HEK293 (cell line): Measurements from ENCODE around the gene ADK.

Source experiments
- EGR2 ChIP-seq: fragments of 450-650 bp; formaldehyde crosslinking; IDR thresholded peaks from 2 replicates; pipeline ENCODE4 v1.5.1; 2016; ENCODE audit warnings: low read depth, missing biosample characterization, missing genetic modification characterization
- FEZF1 ChIP-seq: fragments of 450-650 bp; formaldehyde crosslinking; IDR thresholded peaks from 2 replicates; pipeline ENCODE4 v1.5.1; 2016; ENCODE audit warnings: missing biosample characterization, missing genetic modification characterization
- IKZF3 ChIP-seq: fragments of 450-650 bp; IDR thresholded peaks from 2 replicates; pipeline ENCODE4 v1.5.0; 2018; ENCODE audit warnings: missing biosample characterization, mild to moderate bottlenecking, missing genetic modification characterization, moderate library complexity
- OVOL3 ChIP-seq: fragments of 450-650 bp; formaldehyde crosslinking; IDR thresholded peaks from 2 replicates; pipeline ENCODE4 v1.5.1; 2016; ENCODE audit warnings: missing biosample characterization, missing genetic modification characterization
- PRDM4 ChIP-seq: fragments of 450-650 bp; formaldehyde crosslinking; IDR thresholded peaks from 2 replicates; pipeline ENCODE4 v1.5.1; 2017; ENCODE audit warnings: missing biosample characterization, missing genetic modification characterization
- SALL2 ChIP-seq: fragments of 450-650 bp; formaldehyde crosslinking; IDR thresholded peaks from 2 replicates; pipeline ENCODE4 v1.5.0; 2017; ENCODE audit warnings: missing biosample characterization, mild to moderate bottlenecking, missing genetic modification characterization, borderline replicate concordance
- TSHZ1 ChIP-seq: fragments of 450-650 bp; formaldehyde crosslinking; IDR thresholded peaks from 2 replicates; pipeline ENCODE4 v1.5.1; 2016; ENCODE audit warnings: missing biosample characterization, missing genetic modification characterization, borderline replicate concordance
- ZBTB10 ChIP-seq: fragments of 450-650 bp; formaldehyde crosslinking; IDR thresholded peaks from 2 replicates; pipeline ENCODE4 v1.5.1; 2016; ENCODE audit warnings: missing biosample characterization, missing genetic modification characterization
- ZBTB11 ChIP-seq: fragments of 450-650 bp; formaldehyde crosslinking; conservative IDR thresholded peaks from 2 replicates; pipeline ENCODE4 v1.5.1; 2016; ENCODE audit warnings: low read depth, missing biosample characterization, missing genetic modification characterization
- ZBTB26 ChIP-seq: fragments of 450-650 bp; formaldehyde crosslinking; optimal IDR thresholded peaks from 2 replicates; pipeline ENCODE3; 2016; ENCODE audit warnings: missing biosample characterization, mild to moderate bottlenecking, missing genetic modification characterization
- ZEB2 ChIP-seq: fragments of 450-650 bp; formaldehyde crosslinking; IDR thresholded peaks from 2 replicates; pipeline ENCODE4 v1.5.1; 2016; ENCODE audit warnings: missing biosample characterization, missing genetic modification characterization
- ZIC2 ChIP-seq: fragments of 450-650 bp; formaldehyde crosslinking; IDR thresholded peaks from 2 replicates; pipeline ENCODE4 v1.5.1; 2016; ENCODE audit warnings: missing biosample characterization, missing genetic modification characterization
- ZNF18 ChIP-seq: fragments of 450-650 bp; formaldehyde crosslinking; IDR thresholded peaks from 2 replicates; pipeline ENCODE4 v1.5.1; 2016; ENCODE audit warnings: missing biosample characterization, missing genetic modification characterization
- ZNF221 ChIP-seq: fragments of 450-650 bp; formaldehyde crosslinking; IDR thresholded peaks from 2 replicates; pipeline ENCODE4 v1.5.1; 2017; ENCODE audit warnings: missing biosample characterization, missing genetic modification characterization, borderline replicate concordance
- ZNF223 ChIP-seq: fragments of 450-650 bp; formaldehyde crosslinking; IDR thresholded peaks from 2 replicates; pipeline ENCODE4 v1.5.1; 2016; ENCODE audit warnings: missing biosample characterization, missing genetic modification characterization
- ZNF394 ChIP-seq: fragments of 450-650 bp; formaldehyde crosslinking; IDR thresholded peaks from 2 replicates; pipeline ENCODE4 v1.5.1; 2016; ENCODE audit warnings: missing biosample characterization, missing genetic modification characterization, mild to moderate bottlenecking, moderate library complexity, borderline replicate concordance
- ZNF398 ChIP-seq: fragments of 450-650 bp; formaldehyde crosslinking; IDR thresholded peaks from 2 replicates; pipeline ENCODE4 v1.5.1; 2017; ENCODE audit warnings: missing biosample characterization, missing genetic modification characterization
- ZNF561 ChIP-seq: fragments of 450-650 bp; IDR thresholded peaks from 2 replicates; pipeline ENCODE4 v1.5.1; 2018; ENCODE audit warnings: missing biosample characterization, missing genetic modification characterization, borderline replicate concordance
- ZNF792 ChIP-seq: fragments of 450-650 bp; formaldehyde crosslinking; IDR thresholded peaks from 2 replicates; pipeline ENCODE4 v1.5.1; 2016; ENCODE audit warnings: missing biosample characterization, missing genetic modification characterization
- ZSCAN30 ChIP-seq: fragments of 450-650 bp; IDR thresholded peaks from 2 replicates; pipeline ENCODE4 v1.5.1; 2018; ENCODE audit warnings: missing biosample characterization, mild to moderate bottlenecking, missing genetic modification characterization, moderate library complexity

Gene ADK

GRCh38 chr10:74451127-74451829 lies 300.3 kb downstream of the ADK start (continued):
- TF ChIP-seq ZNF394 (tag by site-specific recombination), result no peak
- TF ChIP-seq ZEB2 (tag by site-specific recombination), result no peak
- TF ChIP-seq TSHZ1, result peak; percentile 24; the same call in 1 of the 2 replicates
- peak; percentile 56; the same call in 1 of the 2 replicates for TF ChIP-seq ZSCAN30
- TF ChIP-seq PRDM4 (tag by site-specific recombination), result 0 out of 2 replicates have a peak, but pooled peaks have one; percentile 39
- peak; percentile 66; the same call in 1 of the 2 replicates for TF ChIP-seq OVOL3 (tag by site-specific recombination)
- no peak for TF ChIP-seq SALL2 (tag by site-specific recombination)
- no peak for TF ChIP-seq EGR2 (tag by site-specific recombination)
- TF ChIP-seq ZNF792 (tag by site-specific recombination), result no peak
- TF ChIP-seq ZNF18, result 0 out of 2 replicates have a peak, but pooled peaks have one; percentile 13
- 0 out of 2 replicates have a peak, but pooled peaks have one; percentile 40 for TF ChIP-seq ZNF561 (tag by site-specific recombination)
- no peak for TF ChIP-seq ZNF398 (tag by site-specific recombination)
- TF ChIP-seq ZBTB26 (tag by site-specific recombination), result no peak
- no peak for TF ChIP-seq ZNF221 (tag by site-specific recombination)
- no peak for TF ChIP-seq ZBTB10 (tag by site-specific recombination)
- TF ChIP-seq ZIC2 (tag by site-specific recombination), result no peak
- TF ChIP-seq FEZF1 (tag by site-specific recombination), result peak; percentile 72
- TF ChIP-seq IKZF3 (tag by site-specific recombination), result peak; percentile 68; the same call in 1 of the 2 replicates
- no peak for TF ChIP-seq ZBTB11 (tag by site-specific recombination)
- no peak for TF ChIP-seq ZNF223
- TF ChIP-seq, all 188 proteins: peak for 21
